A549 (cell line): ENCODE measurements around the gene PHYKPL.

Source experiments
- CBX2 ChIP-seq: fragments of 200-600 bp; sonication (generic); IDR thresholded peaks from 2 replicates; pipeline ENCODE4 v1.6.1; 2016; ENCODE audit warnings: low read depth, mild to moderate bottlenecking, borderline replicate concordance
- CEBPB ChIP-seq, 2 experiments: fragments of >200 bp in 1 of 2; sonication (Bioruptor Twin) in 1 of 2; formaldehyde crosslinking in 1 of 2; IDR thresholded peaks; 2 replicates each; pipeline ENCODE4 v1.6.1; 2012 to 2016
- EHMT2 ChIP-seq: fragments of 200-600 bp; sonication (generic); IDR thresholded peaks from 2 replicates; pipeline ENCODE4 v1.6.1; 2016; ENCODE audit warnings: antibody characterized with exemption, low read depth, mild to moderate bottlenecking, moderate library complexity
- JUN ChIP-seq, 2 experiments: fragments of >200 bp; sonication (Bioruptor Twin); formaldehyde crosslinking; IDR thresholded peaks; 2 replicates in 1 of 2; 3 replicates in 1 of 2; pipeline ENCODE4 v1.6.1; 2016 to 2017
- MAFK ChIP-seq: fragments of 450-650 bp; IDR thresholded peaks from 2 replicates; pipeline ENCODE4 v1.6.1; 2014; ENCODE audit not compliant: partially characterized antibody
- PHF8 ChIP-seq: fragments of 200-600 bp; sonication (generic); IDR thresholded peaks from 2 replicates; pipeline ENCODE4 v1.6.1; 2016; ENCODE audit warnings: low read depth, mild to moderate bottlenecking, antibody characterized with exemption, moderate library complexity, borderline replicate concordance
- POLR2A ChIP-seq: IDR thresholded peaks from 2 replicates; pipeline ENCODE4 v1.6.1; 2012; ENCODE audit warnings: mild to moderate bottlenecking, low read length
- REST ChIP-seq: fragments of 200-600 bp; sonication (generic); IDR thresholded peaks from 2 replicates; pipeline ENCODE4 v1.6.1; 2016; ENCODE audit warnings: antibody characterized with exemption, mild to moderate bottlenecking, moderate library complexity
- RFX5 ChIP-seq: fragments of 450-650 bp; IDR thresholded peaks from 2 replicates; pipeline ENCODE4 v1.7.1; 2014; ENCODE audit warnings: antibody characterized with exemption, mild to moderate bottlenecking, moderate library complexity
- ZC3H11A ChIP-seq: fragments of 450-650 bp; IDR thresholded peaks from 2 replicates; pipeline ENCODE4 v1.6.1; 2014; ENCODE audit warnings: antibody characterized with exemption, mild to moderate bottlenecking
- TF ChIP-seq, protein P1 (sequence below): fragments of >200 bp; sonication (Bioruptor Twin); formaldehyde crosslinking; IDR thresholded peaks from 3 replicates; pipeline ENCODE4 v1.5.1; 2016
- TF ChIP-seq, protein P2 (sequence below): fragments of 450-650 bp; IDR thresholded peaks from 2 replicates; pipeline ENCODE4 v1.6.1; 2014; ENCODE audit warnings: antibody characterized with exemption

DNA sequence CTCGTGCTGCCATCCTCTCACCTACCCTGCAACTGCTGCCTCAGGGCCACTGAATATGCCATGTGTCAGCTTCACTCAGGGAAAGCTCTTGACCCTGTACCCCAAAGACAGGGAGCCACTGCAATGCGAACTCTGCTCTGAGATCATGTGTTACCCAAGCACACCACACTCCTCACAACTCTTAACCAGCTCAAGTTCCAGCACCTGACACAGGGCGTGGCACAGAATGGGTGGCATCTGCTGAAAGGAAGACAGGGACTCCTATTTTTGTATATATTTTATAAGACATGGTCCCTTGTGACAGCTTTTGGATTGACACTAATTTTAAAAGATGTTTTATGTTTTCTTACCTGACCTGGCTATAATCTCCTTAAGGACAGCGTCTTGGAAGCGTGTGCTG, 10.7 kb downstream of the PHYKPL start:
- TF ChIP-seq, protein P1, sequence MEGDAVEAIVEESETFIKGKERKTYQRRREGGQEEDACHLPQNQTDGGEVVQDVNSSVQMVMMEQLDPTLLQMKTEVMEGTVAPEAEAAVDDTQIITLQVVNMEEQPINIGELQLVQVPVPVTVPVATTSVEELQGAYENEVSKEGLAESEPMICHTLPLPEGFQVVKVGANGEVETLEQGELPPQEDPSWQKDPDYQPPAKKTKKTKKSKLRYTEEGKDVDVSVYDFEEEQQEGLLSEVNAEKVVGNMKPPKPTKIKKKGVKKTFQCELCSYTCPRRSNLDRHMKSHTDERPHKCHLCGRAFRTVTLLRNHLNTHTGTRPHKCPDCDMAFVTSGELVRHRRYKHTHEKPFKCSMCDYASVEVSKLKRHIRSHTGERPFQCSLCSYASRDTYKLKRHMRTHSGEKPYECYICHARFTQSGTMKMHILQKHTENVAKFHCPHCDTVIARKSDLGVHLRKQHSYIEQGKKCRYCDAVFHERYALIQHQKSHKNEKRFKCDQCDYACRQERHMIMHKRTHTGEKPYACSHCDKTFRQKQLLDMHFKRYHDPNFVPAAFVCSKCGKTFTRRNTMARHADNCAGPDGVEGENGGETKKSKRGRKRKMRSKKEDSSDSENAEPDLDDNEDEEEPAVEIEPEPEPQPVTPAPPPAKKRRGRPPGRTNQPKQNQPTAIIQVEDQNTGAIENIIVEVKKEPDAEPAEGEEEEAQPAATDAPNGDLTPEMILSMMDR, result no peak
- TF ChIP-seq REST, result no peak
- TF ChIP-seq CEBPB (IDR thresholded peaks at IDR 0.05), result no peak
- TF ChIP-seq, protein P2, sequence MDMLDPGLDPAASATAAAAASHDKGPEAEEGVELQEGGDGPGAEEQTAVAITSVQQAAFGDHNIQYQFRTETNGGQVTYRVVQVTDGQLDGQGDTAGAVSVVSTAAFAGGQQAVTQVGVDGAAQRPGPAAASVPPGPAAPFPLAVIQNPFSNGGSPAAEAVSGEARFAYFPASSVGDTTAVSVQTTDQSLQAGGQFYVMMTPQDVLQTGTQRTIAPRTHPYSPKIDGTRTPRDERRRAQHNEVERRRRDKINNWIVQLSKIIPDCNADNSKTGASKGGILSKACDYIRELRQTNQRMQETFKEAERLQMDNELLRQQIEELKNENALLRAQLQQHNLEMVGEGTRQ, result no peak
- no peak for TF ChIP-seq JUN (IDR thresholded peaks at IDR 0.05)
- no peak for TF ChIP-seq CBX2
- TF ChIP-seq POLR2A, result no peak
- no peak for TF ChIP-seq PHF8
- TF ChIP-seq ZC3H11A, result no peak
- no peak for TF ChIP-seq RFX5
- no peak for TF ChIP-seq MAFK
- no peak for TF ChIP-seq EHMT2
